ENCODE results near the gene RPL10A.
A peak's percentile ranks its signal among the peaks of the same experiment; 100 is the strongest.
"Not testable (repeated sequence)": the region's sequence is repeated elsewhere in the genome, so short reads cannot be mapped to it uniquely, and the experiment has no call there.

Gene RPL10A

GRCh38 chr6:35468181-35468979 is at the start of gene RPL10A:
RPL10A (plus strand) TSS chr6:35468401; CDS start chr6:35468435, 34 bp downstream.
- Histone ChIP-seq H3K4me1 (ENCODE audit: control insufficient read depth, insufficient read depth, low read length) (peaks cover 4% of the 10 kb centered on the region), H3K9ac (ENCODE audit: low read length) (peak within 1 kb of the TSS; percentile 92)

GRCh38 chr6:35419417-35419816 is 48.8 kb upstream of the RPL10A start:
- Histone ChIP-seq H3K27ac (ENCODE audit: low read depth, low read length) (no peak overlapping the region), H3K36me3 (ENCODE audit: control insufficient read depth, insufficient read depth, low read length) (peaks cover 12% of the 10 kb centered on the region), H3K4me3 (ENCODE audit: low read length) (no peak overlapping the region), H3K9ac (ENCODE audit: low read length) (no peak overlapping the region), H3K27me3 (ENCODE audit: control insufficient read depth, insufficient read depth, low read length) (no peaks in the 10 kb centered on the region), H3K4me1 (ENCODE audit: control insufficient read depth, insufficient read depth, low read length) (peaks cover 4% of the 10 kb centered on the region)

More at GRCh38 chr6:35468181-35468979, at the start of gene RPL10A:
- Histone ChIP-seq H3K27ac (ENCODE audit: low read depth, low read length) (peak within 1 kb of the TSS; percentile 92), H3K4me3 (ENCODE audit: low read length) (peak within 1 kb of the TSS; percentile 53), H3K36me3 (ENCODE audit: control insufficient read depth, insufficient read depth, low read length) (peaks cover 5% of the 10 kb centered on the region), H3K27me3 (ENCODE audit: control insufficient read depth, insufficient read depth, low read length) (no peaks in the 10 kb centered on the region)

- Histone ChIP-seq H3K4me1 (ENCODE audit: control insufficient read depth, insufficient read depth, low read length) (peaks cover under 1% of the 10 kb centered on the region), H3K4me3 (ENCODE audit: low read length) (no peak overlapping the region), H3K27ac (ENCODE audit: low read depth, low read length) (no peak overlapping the region), H3K36me3 (ENCODE audit: control insufficient read depth, insufficient read depth, low read length) (peaks cover 16% of the 10 kb centered on the region), H3K27me3 (ENCODE audit: control insufficient read depth, insufficient read depth, low read length) (no peaks in the 10 kb centered on the region), H3K9ac (ENCODE audit: low read length) (no peak overlapping the region)
Measured at GRCh38 chr6:35419961-35420360, 48.2 kb upstream of the RPL10A start.

- H3K27me3 ChIP-seq (ENCODE audit: control insufficient read depth, insufficient read depth, low read length) = no peaks in the 10 kb centered on the region
- H3K36me3 ChIP-seq (ENCODE audit: control insufficient read depth, insufficient read depth, low read length) = peaks cover 18% of the 10 kb centered on the region
- no peaks in the 10 kb centered on the region for H3K4me1 ChIP-seq (ENCODE audit: control insufficient read depth, insufficient read depth, low read length)
- H3K9ac ChIP-seq (ENCODE audit: low read length) = no peak overlapping the region
- no peak overlapping the region for H3K27ac ChIP-seq (ENCODE audit: low read depth, low read length)
- no peak overlapping the region for H3K4me3 ChIP-seq (ENCODE audit: low read length)
Measured at GRCh38 chr6:35425284-35425683, 42.9 kb upstream of the RPL10A start.

- Histone ChIP-seq H3K27ac (ENCODE audit: low read depth, low read length) (no peak overlapping the region), H3K27me3 (ENCODE audit: control insufficient read depth, insufficient read depth, low read length) (no peaks in the 10 kb centered on the region), H3K4me1 (ENCODE audit: control insufficient read depth, insufficient read depth, low read length) (no peaks in the 10 kb centered on the region), H3K4me3 (ENCODE audit: low read length) (no peak overlapping the region), H3K9ac (ENCODE audit: low read length) (no peak overlapping the region), H3K36me3 (ENCODE audit: control insufficient read depth, insufficient read depth, low read length) (peaks cover 17% of the 10 kb centered on the region)
Measured at GRCh38 chr6:35426074-35426473, 42.1 kb upstream of the RPL10A start.

GRCh38 chr6:35427435-35427834 is 40.8 kb upstream of the RPL10A start:
- H3K9ac ChIP-seq (ENCODE audit: low read length) = no peak overlapping the region
- H3K4me3 ChIP-seq (ENCODE audit: low read length) = no peak overlapping the region
- H3K4me1 ChIP-seq (ENCODE audit: control insufficient read depth, insufficient read depth, low read length) = no peaks in the 10 kb centered on the region
- H3K27ac ChIP-seq (ENCODE audit: low read depth, low read length) = no peak overlapping the region
- peaks cover 17% of the 10 kb centered on the region for H3K36me3 ChIP-seq (ENCODE audit: control insufficient read depth, insufficient read depth, low read length)
- no peaks in the 10 kb centered on the region for H3K27me3 ChIP-seq (ENCODE audit: control insufficient read depth, insufficient read depth, low read length)

- Histone ChIP-seq H3K4me3 (ENCODE audit: low read length) (no peak overlapping the region), H3K9ac (ENCODE audit: low read length) (no peak overlapping the region), H3K36me3 (ENCODE audit: control insufficient read depth, insufficient read depth, low read length) (peaks cover 17% of the 10 kb centered on the region), H3K27ac (ENCODE audit: low read depth, low read length) (no peak overlapping the region), H3K27me3 (ENCODE audit: control insufficient read depth, insufficient read depth, low read length) (no peaks in the 10 kb centered on the region), H3K4me1 (ENCODE audit: control insufficient read depth, insufficient read depth, low read length) (no peaks in the 10 kb centered on the region)
Measured at GRCh38 chr6:35427851-35428321, 40.3 kb upstream of the RPL10A start.

- Histone ChIP-seq H3K4me1 (ENCODE audit: control insufficient read depth, insufficient read depth, low read length) (no peaks in the 10 kb centered on the region), H3K27me3 (ENCODE audit: control insufficient read depth, insufficient read depth, low read length) (no peaks in the 10 kb centered on the region), H3K27ac (ENCODE audit: low read depth, low read length) (no peak overlapping the region), H3K9ac (ENCODE audit: low read length) (no peak overlapping the region), H3K4me3 (ENCODE audit: low read length) (no peak overlapping the region), H3K36me3 (ENCODE audit: control insufficient read depth, insufficient read depth, low read length) (peaks cover 17% of the 10 kb centered on the region)
Measured at GRCh38 chr6:35428421-35429149, 39.6 kb upstream of the RPL10A start.

- Histone ChIP-seq H3K4me1 (ENCODE audit: control insufficient read depth, insufficient read depth, low read length) (no peaks in the 10 kb centered on the region), H3K4me3 (ENCODE audit: low read length) (no peak overlapping the region), H3K9ac (ENCODE audit: low read length) (no peak overlapping the region), H3K36me3 (ENCODE audit: control insufficient read depth, insufficient read depth, low read length) (peaks cover 12% of the 10 kb centered on the region), H3K27me3 (ENCODE audit: control insufficient read depth, insufficient read depth, low read length) (no peaks in the 10 kb centered on the region), H3K27ac (ENCODE audit: low read depth, low read length) (no peak overlapping the region)
Measured at GRCh38 chr6:35429463-35429862, 38.7 kb upstream of the RPL10A start.

- Histone ChIP-seq H3K9ac (ENCODE audit: low read length) (no peak overlapping the region), H3K27ac (ENCODE audit: low read depth, low read length) (no peak overlapping the region), H3K36me3 (ENCODE audit: control insufficient read depth, insufficient read depth, low read length) (no peaks in the 10 kb centered on the region), H3K4me1 (ENCODE audit: control insufficient read depth, insufficient read depth, low read length) (peaks cover 3% of the 10 kb centered on the region), H3K4me3 (ENCODE audit: low read length) (no peak overlapping the region), H3K27me3 (ENCODE audit: control insufficient read depth, insufficient read depth, low read length) (no peaks in the 10 kb centered on the region)
Measured at GRCh38 chr6:35432291-35432690, 35.9 kb upstream of the RPL10A start.

GRCh38 chr6:35432702-35433101 is 35.5 kb upstream of the RPL10A start:
- H3K9ac ChIP-seq (ENCODE audit: low read length); H3K27ac ChIP-seq (ENCODE audit: low read depth, low read length); H3K36me3 ChIP-seq (ENCODE audit: control insufficient read depth, insufficient read depth, low read length); H3K27me3 ChIP-seq (ENCODE audit: control insufficient read depth, insufficient read depth, low read length); H3K4me1 ChIP-seq (ENCODE audit: control insufficient read depth, insufficient read depth, low read length); H3K4me3 ChIP-seq (ENCODE audit: low read length): not testable (repeated sequence)

- Histone ChIP-seq H3K27ac (ENCODE audit: low read depth, low read length) (no peak overlapping the region), H3K4me3 (ENCODE audit: low read length) (no peak overlapping the region), H3K4me1 (ENCODE audit: control insufficient read depth, insufficient read depth, low read length) (peaks cover 3% of the 10 kb centered on the region), H3K36me3 (ENCODE audit: control insufficient read depth, insufficient read depth, low read length) (no peaks in the 10 kb centered on the region), H3K9ac (ENCODE audit: low read length) (no peak overlapping the region), H3K27me3 (ENCODE audit: control insufficient read depth, insufficient read depth, low read length) (no peaks in the 10 kb centered on the region)
Measured at GRCh38 chr6:35435074-35435837, 32.9 kb upstream of the RPL10A start.

Data from rectal smooth muscle tissue (tissue), 1 donor.